GM23248 (cell line): Measurements from ENCODE around the gene UPF2. TPM values are rescaled to one million over a fixed set of nuclear protein-coding genes. Genes with fewer than 3 reads are reported as not detected.

ENCODE experiments used
- DNase-seq: peaks from one replicate; pipeline ENCODE4 v3.0.0-alpha.2; 2015
- H2AFZ ChIP-seq: fragments of 200-600 bp; sonication (generic); 2 replicates; pipeline ENCODE4 v1.6.1; 2016; ENCODE audit warnings: antibody characterized with exemption
- H3F3A ChIP-seq: fragments of 200-600 bp; sonication (generic); 2 replicates; pipeline ENCODE4 v1.6.1; 2016; ENCODE audit warnings: mild to moderate bottlenecking, antibody characterized with exemption, mixed run types; ENCODE audit not compliant: insufficient read depth
- H3K27ac ChIP-seq: fragments of 200-600 bp; sonication (generic); 2 replicates; pipeline ENCODE4 v1.5.1; 2016; ENCODE audit warnings: mild to moderate bottlenecking
- H3K27me3 ChIP-seq: fragments of 200-600 bp; sonication (generic); replicated peaks from 2 replicates; pipeline ENCODE4 v1.6.1; 2016; ENCODE audit warnings: mild to moderate bottlenecking; ENCODE audit not compliant: insufficient read depth
- H3K36me3 ChIP-seq: fragments of 200-600 bp; sonication (generic); 2 replicates; pipeline ENCODE4 v1.6.1; 2016; ENCODE audit warnings: low read depth, mild to moderate bottlenecking
- H3K4me1 ChIP-seq: fragments of 200-600 bp; sonication (generic); 2 replicates; pipeline ENCODE4 v1.6.1; 2016; ENCODE audit warnings: mild to moderate bottlenecking; ENCODE audit not compliant: insufficient read depth
- H3K4me2 ChIP-seq: fragments of 200-600 bp; sonication (generic); one replicate; pipeline ENCODE4 v1.6.1; 2016; ENCODE audit warnings: mild to moderate bottlenecking; ENCODE audit not compliant: unreplicated experiment
- H3K4me3 ChIP-seq: fragments of 200-600 bp; sonication (generic); 2 replicates; pipeline ENCODE4 v1.5.1; 2016; ENCODE audit warnings: mild to moderate bottlenecking
- H3K79me2 ChIP-seq: fragments of 200-600 bp; sonication (generic); 2 replicates; pipeline ENCODE4 v1.6.1; 2016; ENCODE audit warnings: mild to moderate bottlenecking; ENCODE audit not compliant: insufficient read depth
- H3K9ac ChIP-seq: fragments of 200-600 bp; sonication (generic); 2 replicates; pipeline ENCODE4 v1.6.1; 2016; ENCODE audit warnings: mild to moderate bottlenecking
- H3K9me2 ChIP-seq: fragments of 200-600 bp; sonication (generic); 2 replicates; pipeline ENCODE4 v1.6.1; 2016; ENCODE audit warnings: mixed run types, mild to moderate bottlenecking, moderate library complexity; ENCODE audit not compliant: insufficient read depth
- H3K9me3 ChIP-seq: fragments of 200-600 bp; sonication (generic); one replicate; pipeline ENCODE4 v1.6.1; 2017; ENCODE audit warnings: low read depth
- H4K20me1 ChIP-seq: fragments of 200-600 bp; sonication (generic); 2 replicates; pipeline ENCODE4 v1.6.0; 2016; ENCODE audit not compliant: insufficient read depth
- EZH2 ChIP-seq: fragments of 200-600 bp; sonication (generic); IDR thresholded peaks from 2 replicates; pipeline ENCODE4 v1.6.1; 2018; ENCODE audit warnings: antibody characterized with exemption, mild to moderate bottlenecking; ENCODE audit not compliant: insufficient read depth, poor library complexity, severe bottlenecking
- EZH2phosphoT487 ChIP-seq: fragments of 200-600 bp; sonication (generic); IDR thresholded peaks from 2 replicates; pipeline ENCODE4 v1.6.1; 2018; ENCODE audit warnings: antibody characterized with exemption, moderate library complexity, mild to moderate bottlenecking, low read depth; ENCODE audit not compliant: insufficient read depth
- WGBS, 2 experiments: methylation state at CpG; one replicate each; pipeline ENCODE4 v1.1.6; 2015 to 2017; ENCODE audit warnings: low lambda C conversion rate in 2 of 2, low coverage in 1 of 2; ENCODE audit errors: missing lambda C conversion rate in 2 of 2; 5-methylcytosine and 5-hydroxymethylcytosine counted together
- in situ Hi-C: fragments of 300-500 bp; cut with MboI; formaldehyde crosslinking; loops from 2 replicates; pipeline ENCODE4 v1.15.0; 2020
- polyA plus RNA-seq: library from polyadenylated mRNA; unstranded; fragments of >200 nt; fragmentation: Nextera tagmentation; extraction: Ambion mirVana; gene quantifications from 2 replicates; pipeline ENCODE4 v1.2.1, GENCODE V29; 2016
- total RNA-seq: library from RNA; depleted of rRNA; stranded (reverse); fragments of >200 nt; shearing (Covaris generic); gene quantifications from 2 replicates; pipeline ENCODE4 v1.2.3, GENCODE V29; 2014

Gene UPF2
- total and polyA plus RNA-seq, 2 experiments from 2014 or later = 12.7 to 14.1 TPM

DNA sequence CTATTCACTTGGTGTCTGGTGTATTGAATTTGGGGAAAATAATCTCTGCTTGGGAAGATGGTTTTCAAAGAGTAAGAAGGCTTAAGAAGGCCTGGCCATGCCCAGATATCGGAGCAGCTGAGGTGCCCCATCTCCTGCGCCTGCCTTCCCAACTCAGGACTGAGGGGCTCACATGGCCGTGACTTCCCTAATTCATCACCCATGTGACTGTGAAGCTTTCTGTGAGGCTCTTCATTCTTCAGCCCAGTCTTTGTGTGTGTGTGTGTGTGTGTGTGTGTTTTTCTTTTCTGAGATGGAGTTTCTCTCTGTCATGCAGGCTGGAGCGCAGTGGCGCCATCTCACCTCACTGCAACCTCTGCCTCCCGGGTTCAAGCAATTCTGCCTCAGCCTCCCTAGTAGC is 166.3 kb downstream of the UPF2 start:
- Histone ChIP-seq H3K9me2 (no peaks in the 10 kb centered on the region), H3F3A (no peaks in the 10 kb centered on the region), H2AFZ (peak overlapping the region; percentile 51; the same call in 1 of the 2 replicates), H3K4me2 (peak overlapping the region; percentile 30), H3K36me3 (no peaks in the 10 kb centered on the region), H3K9ac (peak overlapping the region; percentile 24; the same call in 1 of the 2 replicates), H3K4me1 (peaks cover 11% of the 10 kb centered on the region), H3K27me3 (no peaks in the 10 kb centered on the region), H4K20me1 (no peaks in the 10 kb centered on the region), H3K27ac (peak overlapping the region; percentile 62), H3K9me3 (no peaks in the 10 kb centered on the region), H3K79me2 (no peaks in the 10 kb centered on the region), H3K4me3 (no peak overlapping the region)
- 85 to 86% methylated on average over 6 of the region's 6 CpGs for WGBS, 2 experiments
- in situ Hi-C loops = no loop called here
- TF ChIP-seq EZH2phosphoT487 (no peak), EZH2 (no peak)
- DNase-seq = no peak

- WGBS, 2 experiments = 54 to 55% methylated on average over 17 of the region's 17 CpGs
- H3K9ac ChIP-seq = peak overlapping the region; percentile 24; the same call in 1 of the 2 replicates
These were observed 166.9 kb downstream of the UPF2 start for GRCh38 chr10:11875494-11876281.

DNA sequence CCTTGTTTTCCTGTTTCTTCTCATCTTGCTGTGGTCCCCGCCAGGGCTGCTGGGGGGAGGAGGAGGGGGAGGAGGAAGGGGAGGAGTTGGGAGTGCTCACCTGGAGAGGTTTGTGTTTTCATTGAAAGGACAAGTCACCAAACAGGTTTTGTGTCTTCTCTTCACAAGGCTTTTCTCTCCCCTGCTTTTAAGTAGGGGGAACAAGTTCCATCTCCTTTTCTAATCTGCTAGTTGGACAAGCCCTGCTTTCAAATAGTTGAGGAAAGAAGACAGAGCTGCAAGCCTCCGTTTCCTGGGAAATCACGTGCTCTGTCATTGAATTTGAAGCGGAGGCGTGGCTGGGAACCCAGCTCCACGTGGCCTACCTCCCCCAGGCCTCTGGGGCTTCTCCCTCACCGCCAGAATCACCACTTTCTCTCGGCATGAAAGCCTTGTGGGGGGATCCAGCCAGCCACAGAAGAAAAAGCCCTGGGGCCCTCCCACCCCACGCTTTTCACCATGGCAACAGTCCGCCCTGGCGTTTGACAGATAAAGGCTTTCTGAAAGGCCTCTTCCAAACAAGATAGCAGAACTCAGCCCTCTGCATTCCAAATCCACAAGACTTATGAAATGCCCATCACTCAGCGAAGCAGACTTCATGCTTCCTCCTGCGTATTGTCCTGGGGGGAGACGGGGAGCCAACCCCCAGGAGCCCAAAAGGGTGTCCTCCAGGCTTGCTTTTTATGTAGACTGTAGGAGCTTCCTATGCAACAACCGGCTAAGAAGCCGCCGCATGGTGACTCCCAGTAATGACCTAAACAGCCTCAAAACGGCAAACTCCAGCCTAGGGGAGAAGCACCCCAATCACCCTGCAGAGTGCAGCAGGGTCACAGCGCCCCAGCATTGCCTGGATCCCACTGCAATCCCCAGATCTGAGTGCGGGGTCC is 167.8 kb downstream of the UPF2 start:
- Histone ChIP-seq H3K4me2 (peak overlapping the region; percentile 46), H3K9me3 (no peaks in the 10 kb centered on the region), H3K9me2 (no peaks in the 10 kb centered on the region), H3K4me1 (peaks cover 11% of the 10 kb centered on the region), H4K20me1 (no peaks in the 10 kb centered on the region), H3K4me3 (no peak overlapping the region), H3K27ac (no peak overlapping the region), H2AFZ (no peak overlapping the region), H3K9ac (no peak overlapping the region), H3K36me3 (no peaks in the 10 kb centered on the region), H3F3A (no peaks in the 10 kb centered on the region), H3K27me3 (0 out of 2 replicates have a peak, but pooled peaks cover 5% of the 10 kb centered on the region), H3K79me2 (no peaks in the 10 kb centered on the region)
- in situ Hi-C loops = no loop called here
- peak; percentile 17 for DNase-seq
- TF ChIP-seq EZH2phosphoT487 = no peak
- 74 to 75% methylated on average over 20 of the region's 20 CpGs for WGBS, 2 experiments

More at GRCh38 chr10:11875494-11876281, 166.9 kb downstream of the UPF2 start:
- no peaks in the 10 kb centered on the region for H4K20me1 ChIP-seq
- H3K9me3 ChIP-seq = no peaks in the 10 kb centered on the region
- no peak for TF ChIP-seq EZH2phosphoT487
- TF ChIP-seq EZH2 = no peak
- no peaks in the 10 kb centered on the region for H3F3A ChIP-seq
- H2AFZ ChIP-seq = peak overlapping the region; percentile 51; the same call in 1 of the 2 replicates
- H3K4me2 ChIP-seq = peak overlapping the region; percentile 46
- H3K4me1 ChIP-seq = peaks cover 11% of the 10 kb centered on the region
- no peak overlapping the region for H3K4me3 ChIP-seq
- no peaks in the 10 kb centered on the region for H3K27me3 ChIP-seq
- no peaks in the 10 kb centered on the region for H3K36me3 ChIP-seq
- H3K79me2 ChIP-seq = no peaks in the 10 kb centered on the region
- no peaks in the 10 kb centered on the region for H3K9me2 ChIP-seq
- peak overlapping the region; percentile 62 for H3K27ac ChIP-seq
- in situ Hi-C loops = no loop called here
- DNase-seq = peak; percentile 97

GRCh38 chr10:11871466-11871865 is 171.1 kb downstream of the UPF2 start:
- Histone ChIP-seq H3K9me2 (no peaks in the 10 kb centered on the region), H3K4me2 (no peak overlapping the region), H3K36me3 (no peaks in the 10 kb centered on the region), H3K4me3 (no peak overlapping the region), H3K27ac (no peak overlapping the region), H4K20me1 (no peaks in the 10 kb centered on the region), H3K4me1 (peaks cover 11% of the 10 kb centered on the region), H2AFZ (no peak overlapping the region), H3K79me2 (no peaks in the 10 kb centered on the region), H3K9ac (no peak overlapping the region), H3F3A (no peaks in the 10 kb centered on the region), H3K27me3 (0 out of 2 replicates have a peak, but pooled peaks cover 5% of the 10 kb centered on the region), H3K9me3 (no peaks in the 10 kb centered on the region)
- no peak for DNase-seq
- in situ Hi-C loops = no loop called here
- no peak for TF ChIP-seq EZH2
- no peak for TF ChIP-seq EZH2phosphoT487
- 92 to 93% methylated on average over 9 of the region's 9 CpGs for WGBS, 2 experiments
